Keratinocyte (primary cell): ENCODE results near the gene RIPOR2. TPM values are rescaled to one million over a fixed set of nuclear protein-coding genes. Genes with fewer than 3 reads are reported as not detected.

Source experiments
- DNase-seq: peaks from one replicate; pipeline ENCODE4 v3.0.0-alpha.2; 2011; ENCODE audit warnings: low read depth, missing footprints, low spot score
- FAIRE-seq: peaks from 2 replicates; lab custom pipeline; 2011; peaks lifted over from hg19 to GRCh38; lab: Jason Lieb, UNC
- H2AFZ ChIP-seq: 2 replicates; pipeline ENCODE4 v1.6.0; 2012; ENCODE audit warnings: low read length, control low read depth, inconsistent platforms; ENCODE audit not compliant: control insufficient read depth
- H3K27ac ChIP-seq: 2 replicates; pipeline ENCODE4 v1.5.1; 2011; ENCODE audit warnings: low read length; ENCODE audit not compliant: control insufficient read depth, insufficient read depth
- H3K27me3 ChIP-seq: 3 replicates; pipeline ENCODE4 v1.6.0; 2011; ENCODE audit warnings: low read length; ENCODE audit not compliant: control insufficient read depth, insufficient read depth; ENCODE audit errors: extremely low read depth
- H3K36me3 ChIP-seq, 2 experiments: 2 replicates in 1 of 2; 3 replicates in 1 of 2; pipeline ENCODE4 v1.5.1; 2011; ENCODE audit warnings: low read length in 2 of 2, mild to moderate bottlenecking in 1 of 2; ENCODE audit not compliant: control insufficient read depth in 2 of 2, insufficient read depth in 2 of 2; ENCODE audit errors: extremely low read depth in 1 of 2
- H3K4me1 ChIP-seq: 3 replicates; pipeline ENCODE4 v1.5.1; 2011; ENCODE audit warnings: low read length; ENCODE audit not compliant: control insufficient read depth, insufficient read depth; ENCODE audit errors: extremely low read depth
- H3K4me2 ChIP-seq: 3 replicates; pipeline ENCODE4 v1.6.0; 2011; ENCODE audit warnings: low read depth, low read length; ENCODE audit not compliant: control insufficient read depth, insufficient read depth; ENCODE audit errors: extremely low read depth
- H3K4me3 ChIP-seq, 3 experiments: fragments of 200-600 bp in 1 of 3; sonication (generic) in 1 of 3; 2 replicates in 2 of 3; 3 replicates in 1 of 3; pipeline ENCODE4 v1.5.1; 2011 to 2016; ENCODE audit warnings: low read length in 3 of 3, mild to moderate bottlenecking in 3 of 3, control low read depth in 2 of 3, inconsistent platforms in 1 of 3, low read depth in 1 of 3, mixed read lengths in 1 of 3, mixed run types in 1 of 3, moderate library complexity in 1 of 3; ENCODE audit not compliant: control insufficient read depth in 2 of 3, insufficient read depth in 2 of 3; ENCODE audit errors: extremely low read depth in 1 of 3
- H3K79me2 ChIP-seq: 2 replicates; pipeline ENCODE4 v1.6.0; 2012; ENCODE audit warnings: low read length; ENCODE audit not compliant: control insufficient read depth, insufficient read depth
- H3K9ac ChIP-seq: 3 replicates; pipeline ENCODE4 v1.6.0; 2011; ENCODE audit warnings: low read length; ENCODE audit not compliant: control insufficient read depth, insufficient read depth; ENCODE audit errors: extremely low read depth
- H3K9me1 ChIP-seq: 3 replicates; pipeline ENCODE4 v1.6.0; 2011; ENCODE audit warnings: low read length; ENCODE audit not compliant: control insufficient read depth, insufficient read depth; ENCODE audit errors: extremely low read depth
- H3K9me3 ChIP-seq: 2 replicates; pipeline ENCODE4 v1.5.1; 2012; ENCODE audit warnings: low read depth, low read length; ENCODE audit not compliant: control insufficient read depth
- H4K20me1 ChIP-seq: 3 replicates; pipeline ENCODE4 v1.6.0; 2011; ENCODE audit warnings: low read length; ENCODE audit not compliant: control insufficient read depth, insufficient read depth; ENCODE audit errors: extremely low read depth
- CTCF ChIP-seq, 3 experiments: IDR thresholded peaks in 1 of 3; conservative IDR thresholded peaks in 1 of 3; optimal IDR thresholded peaks in 1 of 3; 2 replicates in 2 of 3; 3 replicates in 1 of 3; pipeline versions ENCODE3 to v1.5.1; 2011; ENCODE audit warnings: low read length in 3 of 3, mild to moderate bottlenecking in 3 of 3, moderate library complexity in 2 of 3, control low read depth in 1 of 3, inconsistent platforms in 1 of 3; ENCODE audit not compliant: insufficient read depth in 2 of 3; ENCODE audit errors: extremely low read depth in 1 of 3
- EZH2 ChIP-seq: IDR thresholded peaks from one replicate; pipeline ENCODE4 v1.6.1; 2012; ENCODE audit warnings: inconsistent platforms, mild to moderate bottlenecking, low read length, moderate library complexity
- dilution Hi-C: fragments of 300-500 bp; cut with MboI; formaldehyde crosslinking; loops from one replicate; pipeline ENCODE4 v1.7.0; 2020; ENCODE audit warnings: low sequenced_read_pairs; ENCODE audit not compliant: extremely low pct_ligation_motif_present
- polyA plus RNA-seq, 5 experiments: library from polyadenylated mRNA; depleted of rRNA in 3 of 5; stranded (reverse) in 3 of 5; stranded (forward) in 1 of 5; unstranded in 1 of 5; fragments of >200 nt; gene quantifications; 1 replicate in 1 of 5; 2 replicates in 3 of 5; 3 replicates in 1 of 5; pipeline versions ENCODE4 v1.2.1 to v1.2.3, GENCODE V29; 2011 to 2012; ENCODE audit warnings: missing spikeins in 2 of 5, low read depth in 1 of 5, low replicate concordance in 1 of 5

RIPOR2 gene
- polyA plus RNA-seq, 1 donor (not counting 4 experiments of a cell fraction or from before 2014, with no cell fraction given): 0.07 TPM

- Histone ChIP-seq H3K9me3 (no peaks in the 10 kb centered on the region), H3K4me1 (no peaks in the 10 kb centered on the region), H3K27ac (no peak overlapping the region), H3K4me3 (no peak overlapping the region), H3K36me3 (no peaks in the 10 kb centered on the region), H2AFZ (no peak overlapping the region), H3K4me2 (no peak overlapping the region), H3K79me2 (no peaks in the 10 kb centered on the region), H3K27me3 (no peaks in the 10 kb centered on the region), H3K9me1 (no peaks in the 10 kb centered on the region), H3K9ac (no peak overlapping the region), H4K20me1 (no peaks in the 10 kb centered on the region)
- dilution Hi-C loops: loop anchor here (25.0 kb wide), 1 partner anchor 112 kb away; no protein-coding TSS in a partner anchor
- TF ChIP-seq EZH2 (no peak), CTCF (optimal IDR thresholded peaks at IDR 0.05 in 1 of 3, IDR thresholded peaks at IDR 0.05 in 1 of 3, conservative IDR thresholded peaks at IDR 0.05 in 1 of 3; ENCODE audit: extremely low read depth in 1 of 3, insufficient read depth in 2 of 3, low read length in 3 of 3) (no peak)
- DNase-seq (no peak), FAIRE-seq (no peak)
These were observed 38.7 kb upstream of the RIPOR2 start for GRCh38 chr6:24974182-24975171.

GRCh38 chr6:24972311-24972958 is 36.7 kb upstream of the RIPOR2 start:
- H2AFZ ChIP-seq: no peak overlapping the region
- DNase-seq (no peak), FAIRE-seq (no peak)
- no peaks in the 10 kb centered on the region for H3K36me3 ChIP-seq
- no peaks in the 10 kb centered on the region for H3K79me2 ChIP-seq
- H3K27ac ChIP-seq: no peak overlapping the region
- H3K4me3 ChIP-seq: no peak overlapping the region
- no peak overlapping the region for H3K9ac ChIP-seq
- H3K9me1 ChIP-seq: no peaks in the 10 kb centered on the region
- H3K4me2 ChIP-seq: no peak overlapping the region
- no peaks in the 10 kb centered on the region for H3K27me3 ChIP-seq
- no peaks in the 10 kb centered on the region for H3K9me3 ChIP-seq
- no peaks in the 10 kb centered on the region for H3K4me1 ChIP-seq
- no peaks in the 10 kb centered on the region for H4K20me1 ChIP-seq
- dilution Hi-C loops: no loop called here
- no peak for TF ChIP-seq CTCF (optimal IDR thresholded peaks at IDR 0.05 in 1 of 3, IDR thresholded peaks at IDR 0.05 in 1 of 3, conservative IDR thresholded peaks at IDR 0.05 in 1 of 3; ENCODE audit: extremely low read depth in 1 of 3, insufficient read depth in 2 of 3, low read length in 3 of 3)
- TF ChIP-seq EZH2: no peak
